SK-N-SH treated with all-trans-retinoic acid at 6 μM for 48 hours (cell line): ENCODE measurements around the gene ETV6.

Source experiments
- ATAC-seq: fragments of 200-7000 bp; cut with Tn5 transposase; 3 replicates; pipeline ENCODE4 v1.9.1; 2020; ENCODE audit warnings: mild to moderate bottlenecking, moderate library complexity
- ARNTL ChIP-seq: fragments of 450-650 bp; formaldehyde crosslinking; IDR thresholded peaks from 2 replicates; pipeline ENCODE4 v1.5.0; 2020; ENCODE audit warnings: low read depth, mild to moderate bottlenecking, moderate library complexity, borderline replicate concordance
- CREB5 ChIP-seq: fragments of 250-450 bp; sonication (Bioruptor Pico); IDR thresholded peaks from 2 replicates; pipeline ENCODE4 v1.5.1; 2020; ENCODE audit warnings: low read depth, mild to moderate bottlenecking, moderate library complexity
- CSDC2 ChIP-seq: fragments of 250-450 bp; sonication (Bioruptor Pico); IDR thresholded peaks from 2 replicates; pipeline ENCODE4 v1.5.0; 2020; ENCODE audit warnings: mild to moderate bottlenecking, moderate library complexity
- CSRNP3 ChIP-seq: fragments of 250-450 bp; sonication (Bioruptor Pico); IDR thresholded peaks from 2 replicates; pipeline ENCODE4 v1.5.1; 2021; ENCODE audit warnings: mild to moderate bottlenecking, moderate library complexity
- ESRRG ChIP-seq: fragments of 250-450 bp; sonication (Bioruptor Pico); IDR thresholded peaks from 2 replicates; pipeline ENCODE4 v1.6.1; 2021; ENCODE audit warnings: mild to moderate bottlenecking
- GLIS3 ChIP-seq: fragments of 250-450 bp; sonication (Bioruptor Pico); IDR thresholded peaks from 2 replicates; pipeline ENCODE4 v1.5.0; 2020; ENCODE audit warnings: mild to moderate bottlenecking, moderate library complexity
- ISL1 ChIP-seq: fragments of 250-450 bp; sonication (Bioruptor Pico); IDR thresholded peaks from 2 replicates; pipeline ENCODE4 v2.1.2; 2022; ENCODE audit warnings: mild to moderate bottlenecking, moderate library complexity
- OSR1 ChIP-seq: fragments of 250-450 bp; sonication (Bioruptor Pico); IDR thresholded peaks from 2 replicates; pipeline ENCODE4 v1.8.0; 2022; ENCODE audit warnings: moderate library complexity, mild to moderate bottlenecking, inconsistent platforms
- PATZ1 ChIP-seq: fragments of 250-450 bp; sonication (Bioruptor Pico); IDR thresholded peaks from 2 replicates; pipeline ENCODE4 v1.8.0; 2020; ENCODE audit warnings: mild to moderate bottlenecking, moderate library complexity, borderline replicate concordance
- POU6F1 ChIP-seq: fragments of 250-450 bp; sonication (Bioruptor Pico); IDR thresholded peaks from 2 replicates; pipeline ENCODE4 v1.8.0; 2021; ENCODE audit warnings: low read depth, mild to moderate bottlenecking, moderate library complexity, borderline replicate concordance
- PPARA ChIP-seq: fragments of 250-450 bp; sonication (Bioruptor Pico); IDR thresholded peaks from 2 replicates; pipeline ENCODE4 v1.5.0; 2020; ENCODE audit warnings: mild to moderate bottlenecking, borderline replicate concordance
- RARB ChIP-seq: fragments of 250-450 bp; sonication (Bioruptor Pico); IDR thresholded peaks from 2 replicates; pipeline ENCODE4 v1.8.0; 2021; ENCODE audit warnings: mild to moderate bottlenecking, moderate library complexity
- SNAI2 ChIP-seq: fragments of 250-450 bp; sonication (Bioruptor Pico); IDR thresholded peaks from 2 replicates; pipeline ENCODE4 v1.5.0; 2020; ENCODE audit warnings: mild to moderate bottlenecking, moderate library complexity
- TCF4 ChIP-seq: fragments of 250-450 bp; sonication (Bioruptor Pico); IDR thresholded peaks from 2 replicates; pipeline ENCODE4 v1.8.0; 2021; ENCODE audit warnings: mild to moderate bottlenecking, moderate library complexity, borderline replicate concordance
- TOX ChIP-seq: fragments of 250-450 bp; sonication (Bioruptor Pico); IDR thresholded peaks from 2 replicates; pipeline ENCODE4 v1.8.0; 2021; ENCODE audit warnings: mild to moderate bottlenecking, moderate library complexity, borderline replicate concordance
- TSHZ2 ChIP-seq: fragments of 250-450 bp; sonication (Bioruptor Pico); IDR thresholded peaks from 2 replicates; pipeline ENCODE4 v1.5.0; 2020; ENCODE audit warnings: mild to moderate bottlenecking, moderate library complexity
- ZC3H10 ChIP-seq: fragments of 250-450 bp; sonication (Bioruptor Pico); IDR thresholded peaks from 2 replicates; pipeline ENCODE4 v1.5.1; 2021; ENCODE audit warnings: mild to moderate bottlenecking, moderate library complexity
- ZFP3 ChIP-seq: fragments of 250-450 bp; sonication (Bioruptor Pico); IDR thresholded peaks from 2 replicates; pipeline ENCODE4 v1.5.0; 2020; ENCODE audit warnings: mild to moderate bottlenecking, moderate library complexity
- ZNF565 ChIP-seq: fragments of 450-650 bp; formaldehyde crosslinking; conservative IDR thresholded peaks from 2 replicates; pipeline ENCODE4 v1.5.0; 2020; ENCODE audit warnings: low read depth, mild to moderate bottlenecking, moderate library complexity
- ZNF70 ChIP-seq: fragments of 450-650 bp; formaldehyde crosslinking; IDR thresholded peaks from 2 replicates; pipeline ENCODE4 v1.5.0; 2020; ENCODE audit warnings: mild to moderate bottlenecking, moderate library complexity
- ZNF8 ChIP-seq: fragments of 450-650 bp; formaldehyde crosslinking; IDR thresholded peaks from 2 replicates; pipeline ENCODE4 v1.5.0; 2020; ENCODE audit warnings: mild to moderate bottlenecking, moderate library complexity

The ETV6 gene

GRCh38 chr12:11651785-11652184 lies 2.3 kb downstream of the ETV6 start:
- TF ChIP-seq ZFP3 (CRISPR knock-in tag) (no peak), CSRNP3 (CRISPR knock-in tag) (no peak), TOX (CRISPR knock-in tag) (no peak), ZNF70 (CRISPR knock-in tag) (no peak), ZNF565 (no peak), ESRRG (no peak), POU6F1 (no peak), ZC3H10 (CRISPR knock-in tag) (no peak), TCF4 (no peak), ARNTL (CRISPR knock-in tag) (no peak), GLIS3 (CRISPR knock-in tag) (no peak), CREB5 (CRISPR knock-in tag) (no peak), PPARA (CRISPR knock-in tag) (no peak), RARB (CRISPR knock-in tag) (no peak), OSR1 (CRISPR knock-in tag) (no peak), PATZ1 (CRISPR knock-in tag) (no peak)
- peak; percentile 41 for ATAC-seq

GRCh38 chr12:11652351-11653040 lies 3.0 kb downstream of the ETV6 start:
- ATAC-seq, result peak; percentile 5; the same call in 2 of the 3 replicates
- TF ChIP-seq GLIS3 (CRISPR knock-in tag) (no peak), ZNF565 (no peak)

- no peak for TF ChIP-seq ZNF8 (CRISPR knock-in tag)
- TF ChIP-seq SNAI2 (CRISPR knock-in tag), result no peak
- no peak for TF ChIP-seq PPARA (CRISPR knock-in tag)
- no peak for TF ChIP-seq TCF4
- no peak for TF ChIP-seq ISL1 (CRISPR knock-in tag)
- no peak for TF ChIP-seq ZNF70 (CRISPR knock-in tag)
- no peak for TF ChIP-seq ESRRG
- TF ChIP-seq ZFP3 (CRISPR knock-in tag), result no peak
- no peak for TF ChIP-seq RARB (CRISPR knock-in tag)
- TF ChIP-seq TOX (CRISPR knock-in tag), result no peak
- no peak for TF ChIP-seq TSHZ2
- TF ChIP-seq OSR1 (CRISPR knock-in tag), result no peak
- TF ChIP-seq ZNF565, result no peak
- no peak for TF ChIP-seq POU6F1
- TF ChIP-seq CSDC2, result no peak
- TF ChIP-seq, all 23 proteins: peak for 0
- no peak for ATAC-seq
Measured at GRCh38 chr12:11653215-11653753, 3.8 kb downstream of the ETV6 start.
